Heart left ventricle (tissue), 16 donors: Measurements from ENCODE around the gene EDC4. TPM values are rescaled to one million over a fixed set of nuclear protein-coding genes. Genes with fewer than 3 reads are reported as not detected.
A peak's percentile ranks its signal among the peaks of the same experiment; 100 is the strongest.

ENCODE experiments used
- ATAC-seq, 4 donors: fragments of 200-7000 bp; cut with Tn5 transposase; one replicate each; pipeline ENCODE4 v1.9.1; 2020 to 2022; ENCODE audit warnings: moderate library complexity in 4 of 4, mild to moderate bottlenecking in 3 of 4, moderate number of reproducible peaks in 1 of 4
- DNase-seq, 5 donors: peaks; one replicate each; pipeline ENCODE4 v3.0.0-alpha.2; 2020
- H3K27ac ChIP-seq, 12 donors: fragments of 200-600 bp; sonication (generic) in 4 of 12; one replicate each; pipeline versions ENCODE4 v1.5.0 to v1.8.0; 2016 to 2022; ENCODE audit warnings: mild to moderate bottlenecking in 2 of 12
- H3K27me3 ChIP-seq, 9 donors: fragments of 200-600 bp; sonication (generic) in 2 of 9; one replicate each; pipeline versions ENCODE4 v1.5.1 to v1.8.0; 2016 to 2022; ENCODE audit warnings: mild to moderate bottlenecking in 3 of 9
- H3K36me3 ChIP-seq, 9 donors: fragments of 200-600 bp; sonication (generic) in 2 of 9; one replicate each; pipeline versions ENCODE4 v1.5.0 to v1.8.0; 2018 to 2022; ENCODE audit warnings: mild to moderate bottlenecking in 2 of 9
- H3K4me1 ChIP-seq, 12 donors: fragments of 200-600 bp; sonication (generic) in 4 of 12; one replicate each; pipeline versions ENCODE4 v1.5.0 to v1.8.0; 2016 to 2022; ENCODE audit warnings: mild to moderate bottlenecking in 3 of 12
- H3K4me3 ChIP-seq, 12 donors: fragments of 200-600 bp; sonication (generic) in 4 of 12; one replicate each; pipeline versions ENCODE4 v1.5.0 to v1.8.0; 2017 to 2022; ENCODE audit warnings: mild to moderate bottlenecking in 9 of 12, moderate library complexity in 4 of 12
- H3K9me3 ChIP-seq, 12 donors: fragments of 200-600 bp; sonication (generic) in 4 of 12; one replicate each; pipeline versions ENCODE4 v1.5.0 to v1.8.0; 2016 to 2022; ENCODE audit warnings: mild to moderate bottlenecking in 1 of 12
- CTCF ChIP-seq, 12 donors: fragments of 200-600 bp; sonication (generic) in 4 of 12; IDR thresholded peaks; one replicate each; pipeline versions ENCODE4 v1.5.0 to v1.8.0; 2018 to 2022; ENCODE audit warnings: antibody characterized with exemption in 12 of 12, mild to moderate bottlenecking in 5 of 12
- POLR2A ChIP-seq, 2 donors: fragments of 450-650 bp; IDR thresholded peaks; one replicate each; pipeline ENCODE4 v1.6.1; 2017; ENCODE audit warnings: antibody characterized with exemption in 2 of 2, mild to moderate bottlenecking in 2 of 2, moderate library complexity in 2 of 2
- WGBS, 4 donors: extraction: QIAGEN DNeasy Blood & Tissue Kit in 2 of 4; methylation state at CpG; one replicate each; pipeline versions ENCODE4 v1.1.5 to v1.1.7; 2013 to 2018; 5-methylcytosine and 5-hydroxymethylcytosine counted together
- intact Hi-C, 10 donors: fragments of 100-400 bp; cut with DNase I; formaldehyde crosslinking; loops; one replicate each; pipeline versions ENCODE4 v1.11.1 to v1.14.2; 2022
- polyA plus RNA-seq, 2 donors: library from polyadenylated mRNA; stranded (reverse); fragments of 200-250 nt; gene quantifications; one replicate each; pipeline ENCODE4 v1.2.3, GENCODE V29; 2013
- total RNA-seq, 9 donors: library from RNA; depleted of rRNA in 2 of 9; stranded (reverse); fragments of >200 nt in 2 of 9; fragmentation: NEBNext Ultra II Directional in 3 of 9; extraction: Animal tissue kit (Norgen Biotek cat#: 25700) in 3 of 9; gene quantifications; one replicate each; pipeline versions ENCODE4 v1.1.0 to v1.2.4, GENCODE V29; 2016 to 2023
- donor health status: ischemic (EF 13 %, LVEDD 7.1; RV severe dilation, severe dysfunction).
- donor health status: healthy with polysubstance abuse.
- donor health status: DM: no; HTN: yes; CAD: no.
- donor health status: DM: no; HTN: no; CAD: no.
- donor health status: ischemic (EF 25% LVEDD 6.9; RV normal size, moderate dysfunction).
- donor health status: ischemic (EF 25% LVEDD 5.7; RV mildly dilated, moderate dysfunction).
- donor health status: healthy.
- donor health status: DM: yes; HTN: yes; CAD: no.
- donor health status: ischemic (EF 35%, LVEDD 5.7; RV mildly dilated, moderate dysfunction).
- donor health status: nonischemic (EF 11% LVEDD 7.7; RV severe dilation, severe dysfunction).
- donor health status: DM: yes; HTN: yes; CAD: no.
- donor health status: PGD.
- donor health status: ischemic (EF 29% LVEDD 5.4; RV normal size, mild dysfunction).
- donor health status: nonischemic (EF 23%, LVEDD 6.1; RV moderate dilation, normal function).

Gene EDC4
- total and polyA plus RNA-seq, 11 donors, result 26.2 to 42.5 (median 32.0) TPM

GRCh38 chr16:67856927-67857546 is 15.8 kb upstream of the EDC4 start:
- 86 to 97% (median 91%) methylated on average over 5 of the region's 5 CpGs for WGBS, 4 donors
- no peaks in the 10 kb centered on the region for H3K9me3 ChIP-seq
- H3K27ac ChIP-seq, result peak overlapping the region; percentile 29 to 90 (median 76)
- intact Hi-C loops, result no loop called here
- TF ChIP-seq POLR2A (IDR thresholded peaks at IDR 0.05), result no peak
- TF ChIP-seq CTCF (IDR thresholded peaks at IDR 0.05), result no peak
- H3K27me3 ChIP-seq, result no peaks in the 10 kb centered on the region
- DNase-seq (no peak), ATAC-seq (no peak)
- H3K36me3 ChIP-seq, result peaks cover 0 to 16% (median 0%) of the 10 kb centered on the region in 9 donors
- H3K4me1 ChIP-seq, result peaks cover 15 to 67% (median 54%) of the 10 kb centered on the region in 12 donors
- no peak overlapping the region for H3K4me3 ChIP-seq

GRCh38 chr16:67857547-67858233 is 15.2 kb upstream of the EDC4 start:
- TF ChIP-seq CTCF (IDR thresholded peaks at IDR 0.05), result no peak
- no peak for TF ChIP-seq POLR2A (IDR thresholded peaks at IDR 0.05)
- peaks cover 15 to 74% (median 61%) of the 10 kb centered on the region in 12 donors for H3K4me1 ChIP-seq
- intact Hi-C loops, result no loop called here
- H3K36me3 ChIP-seq, result peaks cover 0 to 20% (median 0%) of the 10 kb centered on the region in 9 donors
- no peaks in the 10 kb centered on the region for H3K9me3 ChIP-seq
- peak overlapping the region; percentile 68 to 90 (median 78) for H3K27ac ChIP-seq
- WGBS, 4 donors, result 15 to 30% (median 27%) methylated on average over 3 of the region's 3 CpGs
- DNase-seq, result peak in 4 of 5 donors; percentile 67 to 91 (median 74)
- no peak overlapping the region for H3K4me3 ChIP-seq
- ATAC-seq, result peak; percentile 92 to 96 (median 94)
- no peaks in the 10 kb centered on the region for H3K27me3 ChIP-seq

GRCh38 chr16:67858500-67858899 is 14.4 kb upstream of the EDC4 start:
- peaks cover 15 to 82% (median 68%) of the 10 kb centered on the region in 12 donors for H3K4me1 ChIP-seq
- intact Hi-C loops, result no loop called here
- 47 to 53% (median 50%) methylated on average over 4 of the region's 4 CpGs for WGBS, 4 donors

More at GRCh38 chr16:67858500-67858899, 14.4 kb upstream of the EDC4 start:
- no peaks in the 10 kb centered on the region for H3K27me3 ChIP-seq
- peaks cover 0 to 20% (median 0%) of the 10 kb centered on the region in 9 donors for H3K36me3 ChIP-seq
- H3K27ac ChIP-seq, result peak overlapping the region; percentile 68 to 90 (median 78)
- ATAC-seq (peak; percentile 3 to 60 (median 19)), DNase-seq (peak in 1 of 5 donors; percentile 39)
- H3K9me3 ChIP-seq, result no peaks in the 10 kb centered on the region
- no peak overlapping the region for H3K4me3 ChIP-seq
- TF ChIP-seq CTCF (IDR thresholded peaks at IDR 0.05) (no peak), POLR2A (IDR thresholded peaks at IDR 0.05) (no peak)
